ENCODE data around the gene CD200R1.
"Not testable (repeated sequence)": the region's sequence is repeated elsewhere in the genome, so short reads cannot be mapped to it uniquely, and the experiment has no call there.

Gene CD200R1

GRCh38 chr3:112974178-112974517 lies 755 bp downstream of the CD200R1 start:
- DNase-seq (ENCODE audit: low read depth in 2 of 2) = no peak

- DNase-seq (ENCODE audit: low read depth in 2 of 2) = no peak
Measured at GRCh38 chr3:112973325-112974177, 1.4 kb downstream of the CD200R1 start.

GRCh38 chr3:112972158-112972557 lies 2.7 kb downstream of the CD200R1 start:
- no peak for DNase-seq (ENCODE audit: low read depth in 2 of 2)

- DNase-seq (ENCODE audit: low read depth in 2 of 2) = no peak
Measured at GRCh38 chr3:112967828-112968227, 7.1 kb downstream of the CD200R1 start.

GRCh38 chr3:112967425-112967824 lies 7.5 kb downstream of the CD200R1 start:
- no peak for DNase-seq (ENCODE audit: low read depth in 2 of 2)

GRCh38 chr3:112966633-112967032 lies 8.3 kb downstream of the CD200R1 start:
- DNase-seq (ENCODE audit: low read depth in 2 of 2) = no peak

- no peak for DNase-seq (ENCODE audit: low read depth in 2 of 2)
Measured at GRCh38 chr3:112965656-112966055, 9.2 kb downstream of the CD200R1 start.

- no peak for DNase-seq (ENCODE audit: low read depth in 2 of 2)
Measured at GRCh38 chr3:112963683-112964082, 11.2 kb downstream of the CD200R1 start.

GRCh38 chr3:112958811-112959560 lies 15.9 kb downstream of the CD200R1 start:
- DNase-seq (ENCODE audit: low read depth in 2 of 2) = no peak

- DNase-seq (ENCODE audit: low read depth in 2 of 2) = no peak
Measured at GRCh38 chr3:112956351-112956750, 18.6 kb downstream of the CD200R1 start.

GRCh38 chr3:112948346-112948838 lies 26.5 kb downstream of the CD200R1 start:
- no peak for DNase-seq (ENCODE audit: low read depth in 2 of 2)

- DNase-seq (ENCODE audit: low read depth in 2 of 2) = no peak
Measured at GRCh38 chr3:112931736-112932521, 43.0 kb downstream of the CD200R1 start.

- DNase-seq (ENCODE audit: low read depth in 2 of 2) = no peak
Measured at GRCh38 chr3:112930771-112931170, 44.1 kb downstream of the CD200R1 start.

GRCh38 chr3:112925969-112926368 lies 48.9 kb downstream of the CD200R1 start:
- DNase-seq (ENCODE audit: low read depth in 2 of 2) = no peak

- no peak for DNase-seq (ENCODE audit: low read depth in 2 of 2)
Measured at GRCh38 chr3:112925560-112925959, 49.3 kb downstream of the CD200R1 start.

- DNase-seq (ENCODE audit: low read depth in 2 of 2) = not testable (repeated sequence)
Measured at GRCh38 chr3:112919541-112919940, 55.4 kb downstream of the CD200R1 start.

GRCh38 chr3:112908252-112908651 lies 66.7 kb downstream of the CD200R1 start:
- DNase-seq (ENCODE audit: low read depth in 2 of 2) = no peak

GRCh38 chr3:112904786-112905185 lies 70.1 kb downstream of the CD200R1 start:
- DNase-seq (ENCODE audit: low read depth in 2 of 2) = no peak

GRCh38 chr3:112900113-112900512 lies 74.8 kb downstream of the CD200R1 start:
- no peak for DNase-seq (ENCODE audit: low read depth in 2 of 2)

GRCh38 chr3:112897791-112898190 lies 77.1 kb downstream of the CD200R1 start:
- no peak for DNase-seq (ENCODE audit: low read depth in 2 of 2)

- no peak for DNase-seq (ENCODE audit: low read depth in 2 of 2)
Measured at GRCh38 chr3:112894258-112894657, 80.6 kb downstream of the CD200R1 start.

- no peak for DNase-seq (ENCODE audit: low read depth in 2 of 2)
Measured at GRCh38 chr3:112889357-112889756, 85.5 kb downstream of the CD200R1 start.
